T47D (cell line): ENCODE data around the gene TRIM33.
"Not testable (repeated sequence)": the region's sequence is repeated elsewhere in the genome, so short reads cannot be mapped to it uniquely, and the experiment has no call there.

ENCODE experiments used
- DNase-seq, 2 experiments: peaks; one replicate each; pipeline versions ENCODE4 v3.0.0 to v3.0.0-alpha.2; 2011 to 2012; ENCODE audit warnings: low read depth in 1 of 2, low spot score in 1 of 2
- JUND ChIP-seq: IDR thresholded peaks from 2 replicates; pipeline ENCODE4 v1.6.1; 2012; ENCODE audit warnings: low read depth
- in situ Hi-C: cut with HindIII; loops from 2 replicates; pipeline ENCODE4 v1.10.0; 2016; ENCODE audit warnings: low sequenced_read_pairs, low pct_unique_long_range_greater_than_20kb

Gene TRIM33

GRCh38 chr1:114397601-114398000 lies 113.4 kb downstream of the TRIM33 start:
- TF ChIP-seq JUND: no peak
- no peak for DNase-seq
- in situ Hi-C loops: no loop called here

GRCh38 chr1:114395863-114396262 lies 115.1 kb downstream of the TRIM33 start:
- no peak for DNase-seq
- no peak for TF ChIP-seq JUND
- in situ Hi-C loops: no loop called here

DNA sequence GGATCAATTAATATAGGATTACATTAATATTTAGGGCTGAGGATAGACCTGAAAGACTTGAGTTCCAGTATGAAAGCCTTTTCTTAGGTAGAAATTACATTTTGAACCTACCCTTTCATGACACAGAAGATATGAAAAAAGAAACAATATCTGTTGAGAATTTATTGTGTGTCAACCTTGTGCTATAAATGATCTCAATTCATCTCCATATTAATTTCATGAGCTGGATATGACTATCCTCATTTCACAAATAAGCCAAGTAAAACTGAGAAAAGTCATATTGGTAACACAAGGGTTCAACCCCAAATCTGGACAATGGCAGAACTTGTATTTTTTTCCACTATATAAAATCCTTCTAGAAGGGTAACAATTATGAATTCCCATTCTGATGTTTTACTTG lies 120.0 kb downstream of the TRIM33 start:
- in situ Hi-C loops: no loop called here
- TF ChIP-seq JUND: no peak
- no peak for DNase-seq

DNA sequence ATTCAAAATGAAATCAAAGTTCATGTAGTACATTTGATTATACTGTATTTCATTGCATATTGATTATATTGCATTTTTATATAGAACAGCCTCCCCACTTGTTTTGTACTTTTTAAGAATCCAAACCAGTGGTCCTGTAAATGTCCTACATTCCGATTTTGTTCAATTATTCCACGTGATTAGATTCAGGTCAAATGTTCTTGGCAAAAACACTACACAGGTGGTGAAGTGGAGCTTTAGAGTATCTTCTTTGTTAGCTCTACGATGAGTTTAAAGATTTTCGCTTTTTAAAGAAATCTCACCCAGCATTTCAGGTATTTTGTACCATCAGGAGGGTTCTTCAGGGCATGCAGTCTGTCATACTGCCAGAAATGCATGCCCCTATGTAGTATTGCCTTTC lies 120.6 kb downstream of the TRIM33 start:
- no peak for DNase-seq
- no peak for TF ChIP-seq JUND
- in situ Hi-C loops: no loop called here

DNA sequence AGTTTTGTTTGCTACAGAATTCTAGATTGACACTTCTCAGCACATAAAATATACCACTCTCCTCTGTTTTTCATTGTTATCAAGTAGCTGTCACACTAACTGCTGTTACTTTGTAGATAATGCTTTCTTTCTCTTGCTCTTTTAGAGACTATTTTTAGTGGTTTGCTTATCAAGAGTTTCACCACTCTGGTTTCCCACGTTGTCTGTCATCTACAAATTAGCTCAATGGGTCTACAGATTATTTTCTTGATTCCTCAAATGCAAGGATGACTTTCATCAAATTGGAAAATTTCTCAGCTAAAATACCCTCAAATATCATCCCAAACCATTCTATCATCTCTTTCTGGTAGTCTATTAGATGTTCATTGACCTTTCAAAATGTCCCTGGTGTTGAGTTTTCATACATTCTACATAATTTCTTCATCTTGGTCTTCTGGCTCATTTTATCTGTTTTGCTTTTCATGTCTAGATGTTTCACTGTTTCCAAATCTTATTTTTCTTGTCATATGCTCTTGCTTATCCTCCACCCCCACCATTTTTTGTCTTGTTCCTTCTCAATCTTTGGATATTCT lies 122.5 kb downstream of the TRIM33 start:
- in situ Hi-C loops: no loop called here
- no peak for DNase-seq
- no peak for TF ChIP-seq JUND

GRCh38 chr1:114387585-114387984 lies 123.4 kb downstream of the TRIM33 start:
- in situ Hi-C loops, DNase-seq: not testable (repeated sequence)

DNA sequence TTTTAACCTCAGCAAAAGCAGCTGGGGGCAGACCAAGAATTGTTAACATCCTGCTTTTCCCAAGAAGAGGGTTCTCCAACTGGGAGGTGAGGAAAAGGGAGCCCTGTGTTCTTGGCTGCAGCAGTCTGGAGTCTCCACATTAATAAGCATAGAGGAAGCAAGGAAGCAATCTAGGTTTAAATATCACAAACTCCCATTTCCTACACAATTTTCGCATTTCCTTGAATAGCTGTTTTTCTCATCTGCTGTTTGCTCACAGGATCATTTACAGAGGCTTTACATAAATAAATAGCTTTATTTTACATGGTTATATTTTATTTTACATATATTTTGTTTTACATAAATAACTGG lies 124.0 kb downstream of the TRIM33 start:
- in situ Hi-C loops: no loop called here
- DNase-seq: no peak
- TF ChIP-seq JUND: no peak

GRCh38 chr1:114386129-114387009 lies 124.6 kb downstream of the TRIM33 start:
- TF ChIP-seq JUND: no peak
- no peak for DNase-seq
- in situ Hi-C loops: no loop called here

- no peak for TF ChIP-seq JUND
- DNase-seq: no peak
- in situ Hi-C loops: no loop called here
These were observed 126.1 kb downstream of the TRIM33 start for GRCh38 chr1:114384922-114385321.

- TF ChIP-seq JUND: no peak
- in situ Hi-C loops: no loop called here
These were observed 131.0 kb downstream of the TRIM33 start for GRCh38 chr1:114379987-114380386.

GRCh38 chr1:114379358-114379757 lies 131.6 kb downstream of the TRIM33 start:
- in situ Hi-C loops: no loop called here
- no peak for TF ChIP-seq JUND
- no peak for DNase-seq

More at GRCh38 chr1:114379987-114380386, 131.0 kb downstream of the TRIM33 start:
- no peak for DNase-seq

DNA sequence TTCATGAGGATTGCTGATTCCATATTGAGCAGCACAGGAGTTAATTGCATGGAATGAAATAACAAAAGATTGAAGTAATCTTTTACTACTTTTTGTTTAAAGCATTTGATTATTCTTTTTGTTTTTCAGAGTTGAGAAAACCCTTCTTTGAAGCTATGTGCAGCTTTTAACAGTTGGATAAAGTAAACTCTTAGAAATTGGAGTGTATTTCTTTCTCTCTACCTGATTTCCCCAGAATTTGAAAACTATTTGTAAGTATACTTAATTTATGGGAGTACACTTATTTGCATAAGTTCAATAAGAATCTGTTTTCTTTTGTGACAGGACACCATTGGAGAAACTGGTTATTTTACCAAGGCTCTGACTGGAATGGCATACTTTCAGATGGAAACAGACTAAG lies 133.6 kb downstream of the TRIM33 start:
- in situ Hi-C loops: no loop called here
- no peak for TF ChIP-seq JUND
- no peak for DNase-seq

DNA sequence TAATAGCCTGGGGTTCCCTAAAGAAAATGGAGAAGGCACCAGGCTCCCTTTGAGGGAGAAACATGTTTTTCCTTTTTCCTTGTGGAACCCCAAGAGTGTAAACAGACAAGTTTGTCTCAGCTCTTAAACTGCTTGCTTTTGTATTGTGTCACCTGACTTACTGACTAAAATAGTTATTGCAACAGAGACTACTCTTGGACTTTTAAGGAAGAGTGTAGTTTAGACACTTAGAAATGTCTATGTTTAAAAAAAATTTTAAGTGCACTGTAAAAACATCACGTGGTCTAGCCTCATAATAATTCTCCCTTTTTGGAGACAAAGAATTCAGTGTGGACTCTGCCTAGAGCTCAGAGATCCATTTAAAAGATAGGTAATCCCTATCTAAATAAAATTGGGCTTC lies 141.1 kb downstream of the TRIM33 start:
- in situ Hi-C loops: no loop called here
- no peak for TF ChIP-seq JUND
- DNase-seq: no peak

DNA sequence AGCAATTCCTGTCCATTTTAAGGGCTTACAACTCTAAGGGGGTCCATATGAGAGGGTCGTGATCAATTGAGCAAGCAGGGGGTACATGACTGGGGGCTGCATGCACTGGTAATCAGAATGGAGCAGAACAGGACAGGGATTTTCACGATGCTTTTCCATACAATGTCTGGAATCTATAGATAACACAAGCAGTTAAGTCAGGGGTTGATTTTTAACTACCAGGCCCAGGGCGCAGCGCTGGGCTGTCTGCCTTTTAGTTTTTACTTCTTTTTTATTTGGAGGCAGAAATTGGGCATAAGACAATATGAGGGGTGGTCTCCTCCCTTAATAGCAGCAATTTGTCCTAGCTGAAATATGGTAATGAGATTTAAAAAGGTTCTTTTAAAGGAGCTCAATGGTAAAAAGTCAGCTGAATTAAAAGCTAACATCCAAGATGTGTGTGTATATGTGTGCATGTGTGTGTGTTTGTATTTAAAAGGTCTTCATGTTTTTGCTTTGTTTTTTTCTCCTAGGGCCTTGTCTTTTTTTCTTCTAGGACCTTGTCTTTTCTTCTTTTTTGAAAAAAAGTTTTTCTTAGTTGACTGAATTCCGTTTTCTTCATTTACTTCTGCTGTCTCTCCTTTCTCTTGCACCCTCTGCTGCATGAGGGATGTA lies 141.6 kb downstream of the TRIM33 start:
- in situ Hi-C loops, DNase-seq: not testable (repeated sequence)
